ENCODE measurements around the gene SH3RF3.

The SH3RF3 gene

DNA sequence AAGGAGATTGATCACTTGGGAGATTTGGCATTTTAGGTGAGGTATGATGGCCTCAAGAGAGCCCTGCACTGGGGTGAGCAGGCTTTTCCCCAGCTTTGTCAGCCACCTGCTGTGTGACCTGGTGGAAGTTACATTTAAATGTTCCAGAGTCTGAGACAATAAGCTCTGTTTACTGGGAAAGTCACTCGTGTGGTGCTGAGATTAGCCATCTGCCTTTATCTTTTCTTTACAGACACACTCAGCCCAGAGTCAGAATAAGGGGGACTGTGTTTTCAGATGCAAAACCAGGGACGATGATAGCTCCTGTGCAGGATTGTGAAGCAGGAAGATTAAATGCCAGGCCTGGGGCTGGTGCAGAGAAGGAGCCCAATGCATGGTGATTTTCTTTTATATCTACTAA, 47.9 kb downstream of the SH3RF3 start:
- TF ChIP-seq, protein P1, sequence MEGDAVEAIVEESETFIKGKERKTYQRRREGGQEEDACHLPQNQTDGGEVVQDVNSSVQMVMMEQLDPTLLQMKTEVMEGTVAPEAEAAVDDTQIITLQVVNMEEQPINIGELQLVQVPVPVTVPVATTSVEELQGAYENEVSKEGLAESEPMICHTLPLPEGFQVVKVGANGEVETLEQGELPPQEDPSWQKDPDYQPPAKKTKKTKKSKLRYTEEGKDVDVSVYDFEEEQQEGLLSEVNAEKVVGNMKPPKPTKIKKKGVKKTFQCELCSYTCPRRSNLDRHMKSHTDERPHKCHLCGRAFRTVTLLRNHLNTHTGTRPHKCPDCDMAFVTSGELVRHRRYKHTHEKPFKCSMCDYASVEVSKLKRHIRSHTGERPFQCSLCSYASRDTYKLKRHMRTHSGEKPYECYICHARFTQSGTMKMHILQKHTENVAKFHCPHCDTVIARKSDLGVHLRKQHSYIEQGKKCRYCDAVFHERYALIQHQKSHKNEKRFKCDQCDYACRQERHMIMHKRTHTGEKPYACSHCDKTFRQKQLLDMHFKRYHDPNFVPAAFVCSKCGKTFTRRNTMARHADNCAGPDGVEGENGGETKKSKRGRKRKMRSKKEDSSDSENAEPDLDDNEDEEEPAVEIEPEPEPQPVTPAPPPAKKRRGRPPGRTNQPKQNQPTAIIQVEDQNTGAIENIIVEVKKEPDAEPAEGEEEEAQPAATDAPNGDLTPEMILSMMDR (IDR thresholded peaks at IDR 0.05; ENCODE audit: control insufficient read depth, extremely low read depth, insufficient read depth) = no peak
- no peak overlapping the region for H3K4me3 ChIP-seq (ENCODE audit: low read depth, low read length)
- DNase-seq (ENCODE audit: low read depth) = no peak

DNA sequence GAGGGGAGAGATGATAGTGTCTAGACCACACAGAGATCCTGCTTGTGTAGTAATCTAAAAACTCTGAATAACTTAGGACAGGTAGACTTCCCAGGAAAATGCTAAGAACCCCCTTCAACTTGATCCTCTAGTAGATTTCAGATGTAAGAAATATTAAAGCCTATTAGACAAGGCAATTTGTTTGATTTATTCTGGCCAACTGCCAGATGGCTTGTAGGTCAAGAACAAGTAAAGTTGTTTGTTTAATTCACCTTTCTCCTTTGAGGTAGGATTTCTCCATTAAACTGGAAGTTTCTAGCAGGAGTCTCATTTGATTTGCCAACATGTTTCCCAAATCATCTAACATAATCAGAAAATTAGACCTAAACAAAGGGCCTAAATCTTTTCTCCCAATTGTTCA, 48.6 kb downstream of the SH3RF3 start:
- H3K4me3 ChIP-seq (ENCODE audit: low read depth, low read length) = no peak overlapping the region
- TF ChIP-seq, protein P1 (IDR thresholded peaks at IDR 0.05; ENCODE audit: control insufficient read depth, extremely low read depth, insufficient read depth) = no peak
- DNase-seq (ENCODE audit: low read depth) = peak; percentile 55

DNA sequence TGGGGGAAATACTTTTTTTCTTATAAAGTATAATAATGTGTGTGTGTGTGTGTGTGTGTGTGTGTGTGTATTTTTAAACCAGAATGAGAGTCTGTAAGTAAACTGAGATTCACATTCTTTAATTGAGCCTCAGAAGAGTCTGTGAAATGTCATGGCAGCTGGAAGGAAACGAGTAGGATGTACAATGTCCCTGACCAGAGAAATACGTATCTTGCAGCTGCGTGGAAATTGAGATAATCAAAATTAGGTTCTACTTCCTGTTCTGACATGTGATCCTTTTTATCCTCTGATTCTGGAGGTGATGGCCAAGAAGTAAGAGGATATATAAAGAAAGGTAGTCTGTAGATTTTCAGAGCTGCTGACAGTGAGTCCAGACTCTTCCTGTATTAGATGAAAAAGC, 50.0 kb downstream of the SH3RF3 start:
- DNase-seq (ENCODE audit: low read depth) = no peak
- TF ChIP-seq, protein P1 (IDR thresholded peaks at IDR 0.05; ENCODE audit: control insufficient read depth, extremely low read depth, insufficient read depth) = no peak
- no peak overlapping the region for H3K4me3 ChIP-seq (ENCODE audit: low read depth, low read length)

DNA sequence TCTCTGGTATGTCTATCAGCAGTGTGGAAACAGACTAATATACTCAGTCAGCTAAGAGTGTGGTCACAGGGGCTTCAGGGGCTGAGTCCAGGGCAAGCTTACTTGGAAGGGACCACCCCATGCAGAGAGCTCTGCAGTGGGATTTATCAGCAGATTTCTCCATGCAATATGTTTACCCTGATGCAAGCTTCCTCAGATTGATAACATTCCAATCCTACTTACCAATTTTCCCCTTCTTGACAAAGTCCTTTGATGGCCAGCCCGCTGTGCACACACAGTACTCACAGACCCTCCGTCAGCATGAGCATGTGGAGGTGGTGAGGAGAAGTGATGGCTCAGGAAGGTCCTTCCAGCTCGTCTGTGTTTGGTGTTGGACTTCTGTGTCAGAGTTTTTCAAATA, 51.8 kb downstream of the SH3RF3 start:
- TF ChIP-seq, protein P1 (IDR thresholded peaks at IDR 0.05; ENCODE audit: control insufficient read depth, extremely low read depth, insufficient read depth) = no peak
- H3K4me3 ChIP-seq (ENCODE audit: low read depth, low read length) = no peak overlapping the region
- DNase-seq (ENCODE audit: low read depth) = no peak

DNA sequence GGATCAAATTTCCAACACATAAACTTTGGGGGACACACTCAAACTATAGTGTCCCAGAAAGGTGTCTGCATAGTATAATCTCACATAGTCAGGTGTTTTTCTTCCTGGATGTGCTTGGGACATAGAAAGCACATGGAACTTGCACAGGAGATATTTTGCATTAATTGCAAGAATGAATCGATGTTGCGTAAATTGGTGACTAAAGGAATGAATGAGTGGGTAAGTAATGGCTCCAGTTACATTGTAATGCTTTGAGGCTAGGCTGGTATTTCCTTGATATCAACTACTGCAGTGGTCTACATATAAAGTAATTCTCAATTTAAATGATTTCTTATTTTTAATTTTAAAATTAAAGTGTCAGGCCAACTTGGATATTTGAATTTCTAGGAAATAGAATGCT, 53.4 kb downstream of the SH3RF3 start:
- TF ChIP-seq, protein P1 (IDR thresholded peaks at IDR 0.05; ENCODE audit: control insufficient read depth, extremely low read depth, insufficient read depth) = no peak
- DNase-seq (ENCODE audit: low read depth) = no peak

DNA sequence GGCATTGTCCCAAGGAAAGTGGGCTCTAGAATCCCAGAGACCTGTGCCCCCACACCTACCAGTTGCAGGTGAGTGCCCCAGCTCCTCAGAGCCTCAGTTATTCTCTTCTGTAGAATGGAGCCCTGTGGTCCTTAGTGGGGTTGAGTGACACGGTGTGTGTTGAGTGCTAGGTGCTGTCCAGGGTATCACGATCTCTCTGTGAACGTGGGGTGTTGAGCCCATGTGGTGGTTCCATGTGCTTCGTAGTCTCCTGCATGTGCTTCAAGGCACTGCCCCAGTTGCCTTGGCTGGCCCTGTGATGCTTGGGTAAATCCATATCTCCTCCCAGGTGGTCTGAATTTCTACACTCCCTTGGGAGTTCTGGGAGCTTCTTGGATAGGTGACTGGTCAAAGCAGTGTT, 54.9 kb downstream of the SH3RF3 start:
- H3K4me3 ChIP-seq (ENCODE audit: low read depth, low read length) = no peak overlapping the region
- DNase-seq (ENCODE audit: low read depth) = no peak
- TF ChIP-seq, protein P1 (IDR thresholded peaks at IDR 0.05; ENCODE audit: control insufficient read depth, extremely low read depth, insufficient read depth) = no peak

More for the DNA sequence above, 53.4 kb downstream of the SH3RF3 start:
- H3K4me3 ChIP-seq (ENCODE audit: low read depth, low read length) = no peak overlapping the region

DNA sequence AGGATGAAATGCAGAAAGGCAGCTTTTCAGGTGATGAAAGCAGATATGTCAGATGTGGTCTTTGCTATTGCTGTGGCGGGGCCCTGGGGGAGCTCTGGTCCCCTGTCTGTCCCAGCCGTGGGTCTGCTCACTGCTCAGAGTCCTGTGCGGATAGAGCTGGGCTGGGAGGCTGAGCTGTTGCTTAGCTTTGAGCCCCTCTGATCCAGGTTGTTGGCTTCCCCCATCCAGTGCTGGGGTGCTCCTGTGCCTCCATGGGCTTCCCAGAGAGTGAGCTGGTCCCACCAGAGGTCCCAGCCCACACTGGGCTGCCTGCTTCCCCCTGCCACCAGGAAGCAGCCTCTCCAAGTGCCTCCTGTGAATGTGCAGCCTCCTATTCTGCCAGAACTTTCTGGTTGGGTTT, 55.4 kb downstream of the SH3RF3 start:
- no peak for DNase-seq (ENCODE audit: low read depth)
- TF ChIP-seq, protein P1 (IDR thresholded peaks at IDR 0.05; ENCODE audit: control insufficient read depth, extremely low read depth, insufficient read depth) = no peak
- no peak overlapping the region for H3K4me3 ChIP-seq (ENCODE audit: low read depth, low read length)
